A549 (cell line): ENCODE data around the gene SYS1.

ENCODE experiments used
- CHD4 ChIP-seq: fragments of 200-600 bp; sonication (generic); IDR thresholded peaks from 2 replicates; pipeline ENCODE4 v1.6.1; 2016; ENCODE audit warnings: antibody characterized with exemption, mild to moderate bottlenecking, borderline replicate concordance
- CTCF ChIP-seq: fragments of >200 bp; sonication (Bioruptor Twin); formaldehyde crosslinking; IDR thresholded peaks from 3 replicates; pipeline ENCODE4 v1.5.1; 2016
- ELK1 ChIP-seq: fragments of 150-350 bp; IDR thresholded peaks from 2 replicates; pipeline ENCODE4 v1.6.1; 2014; ENCODE audit warnings: low read depth, mild to moderate bottlenecking, low read length
- RAD21 ChIP-seq, 2 experiments: fragments of >200 bp in 1 of 2; sonication (Bioruptor Twin) in 1 of 2; formaldehyde crosslinking in 1 of 2; IDR thresholded peaks in 1 of 2; conservative IDR thresholded peaks in 1 of 2; 2 replicates in 1 of 2; 3 replicates in 1 of 2; pipeline ENCODE4 v1.6.1; 2012 to 2018; ENCODE audit warnings: inconsistent platforms in 1 of 2
- REST ChIP-seq: fragments of 200-600 bp; sonication (generic); IDR thresholded peaks from 2 replicates; pipeline ENCODE4 v1.6.1; 2016; ENCODE audit warnings: antibody characterized with exemption, mild to moderate bottlenecking, moderate library complexity

- TF ChIP-seq CHD4 (no peak), CTCF (no peak), RAD21 (conservative IDR thresholded peaks at IDR 0.05 in 1 of 2, IDR thresholded peaks at IDR 0.05 in 1 of 2) (no peak), ELK1 (no peak), REST (no peak)
Measured at GRCh38 chr20:45339799-45340198, 23.2 kb upstream of the SYS1 start.
